ENCODE results near the gene KCNH1. TPM values are rescaled to one million over a fixed set of nuclear protein-coding genes. Genes with fewer than 3 reads are reported as not detected.

Gene KCNH1, protein sequence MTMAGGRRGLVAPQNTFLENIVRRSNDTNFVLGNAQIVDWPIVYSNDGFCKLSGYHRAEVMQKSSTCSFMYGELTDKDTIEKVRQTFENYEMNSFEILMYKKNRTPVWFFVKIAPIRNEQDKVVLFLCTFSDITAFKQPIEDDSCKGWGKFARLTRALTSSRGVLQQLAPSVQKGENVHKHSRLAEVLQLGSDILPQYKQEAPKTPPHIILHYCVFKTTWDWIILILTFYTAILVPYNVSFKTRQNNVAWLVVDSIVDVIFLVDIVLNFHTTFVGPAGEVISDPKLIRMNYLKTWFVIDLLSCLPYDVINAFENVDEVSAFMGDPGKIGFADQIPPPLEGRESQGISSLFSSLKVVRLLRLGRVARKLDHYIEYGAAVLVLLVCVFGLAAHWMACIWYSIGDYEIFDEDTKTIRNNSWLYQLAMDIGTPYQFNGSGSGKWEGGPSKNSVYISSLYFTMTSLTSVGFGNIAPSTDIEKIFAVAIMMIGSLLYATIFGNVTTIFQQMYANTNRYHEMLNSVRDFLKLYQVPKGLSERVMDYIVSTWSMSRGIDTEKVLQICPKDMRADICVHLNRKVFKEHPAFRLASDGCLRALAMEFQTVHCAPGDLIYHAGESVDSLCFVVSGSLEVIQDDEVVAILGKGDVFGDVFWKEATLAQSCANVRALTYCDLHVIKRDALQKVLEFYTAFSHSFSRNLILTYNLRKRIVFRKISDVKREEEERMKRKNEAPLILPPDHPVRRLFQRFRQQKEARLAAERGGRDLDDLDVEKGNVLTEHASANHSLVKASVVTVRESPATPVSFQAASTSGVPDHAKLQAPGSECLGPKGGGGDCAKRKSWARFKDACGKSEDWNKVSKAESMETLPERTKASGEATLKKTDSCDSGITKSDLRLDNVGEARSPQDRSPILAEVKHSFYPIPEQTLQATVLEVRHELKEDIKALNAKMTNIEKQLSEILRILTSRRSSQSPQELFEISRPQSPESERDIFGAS
- total RNA-seq (not detected), total RNA-seq (0 to 0.32 (median 0) reads per million in 29 experiments)
- total RNA-seq (2013) = not detected

DNA sequence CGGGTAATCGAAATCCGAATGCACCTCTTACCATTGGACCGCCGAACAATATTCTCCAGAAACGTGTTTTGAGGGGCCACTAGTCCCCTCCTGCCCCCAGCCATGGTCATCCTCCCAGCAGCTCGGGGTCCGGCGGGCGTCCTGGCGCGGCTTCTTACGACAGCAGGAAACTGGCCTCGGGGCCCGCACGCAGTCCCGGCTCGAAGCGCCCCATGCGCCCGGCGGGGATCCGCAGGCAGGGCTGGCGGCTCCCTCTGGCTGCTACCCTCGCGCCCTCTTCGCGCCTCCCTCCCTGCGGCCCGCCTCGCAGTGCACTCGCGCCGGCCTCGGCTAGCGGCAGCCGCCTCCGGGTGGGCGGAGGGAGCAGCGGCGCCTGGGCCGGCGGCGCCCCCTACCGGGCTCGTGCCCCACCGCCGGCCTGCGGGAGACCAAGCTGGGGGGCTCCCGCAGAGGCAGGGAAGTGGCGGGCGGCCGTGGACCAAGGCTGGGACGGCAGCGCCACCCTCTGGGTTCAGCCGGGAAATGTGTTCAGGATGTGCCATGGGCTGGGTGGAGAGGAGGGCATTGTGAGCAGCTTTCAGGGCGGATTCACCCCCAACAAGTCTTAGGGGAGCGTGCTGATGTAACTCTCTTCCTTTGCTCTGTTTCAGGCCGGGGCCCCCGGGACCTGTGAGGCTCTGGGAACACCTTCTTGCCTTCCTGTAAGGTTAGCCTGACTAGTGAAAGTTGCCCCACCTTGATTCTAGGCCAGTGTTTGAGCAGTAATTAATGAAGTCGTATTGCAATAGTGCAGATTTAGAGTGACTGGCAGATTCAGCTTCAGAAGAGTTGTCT, at the start of gene KCNH1:
Gene KCNH1 (minus strand): TSS at position 313 of the 834 bp plus-strand sequence. CDS start 203 bp downstream, at position 110.
- peak within 1 kb of the TSS; percentile 62 to 69 (median 69) for H3K4me3 Mint-ChIP-seq
- H3K27me3 Mint-ChIP-seq = peaks cover 42 to 56% of the 10 kb centered on the region in 2 donors
- 2% methylated on average over 57 of the region's 61 CpGs for WGBS (ENCODE audit: insufficient coverage)
- Histone ChIP-seq H3K27ac (ENCODE audit: low read length) (no peak within 1 kb of the TSS), H3K27me3 (replicated peaks in 1 of 2; ENCODE audit: control insufficient read depth in 2 of 2, extremely low read depth in 1 of 2, insufficient read depth in 2 of 2, low read length in 1 of 2) (peaks cover 12 to 19% of the 10 kb centered on the region in 2 experiments), H3K4me1 (ENCODE audit: control insufficient read depth in 1 of 2, extremely low read depth in 1 of 2, insufficient read depth in 2 of 2, low read length in 2 of 2) (peaks cover 3 to 17% of the 10 kb centered on the region in 2 experiments), H3K4me3 (ENCODE audit: control insufficient read depth in 1 of 2, extremely low read depth in 1 of 2, low read length in 1 of 2) (peak within 1 kb of the TSS; percentile 47 to 61), H3K9me3 (no peaks in the 10 kb centered on the region), H3K36me3 (ENCODE audit: control insufficient read depth in 2 of 2, extremely low read depth in 1 of 2, insufficient read depth in 1 of 2, low read length in 1 of 2) (no peaks in the 10 kb centered on the region)
- peaks cover 8 to 11% (median 11%) of the 10 kb centered on the region in 3 donors for H3K4me1 Mint-ChIP-seq
- DNase-seq (peak; percentile 50 to 86 (median 69)), ATAC-seq (replicated peaks in 1 of 4) (peak; percentile 86 to 92 (median 90))
- H3K27ac Mint-ChIP-seq = no peak within 1 kb of the TSS
- ChIA-PET POLR2A (no interaction called here), CTCF (interaction anchor here (0.6 to 1.8 kb wide), 13 partner anchors 10 to 760 kb away, joined by 3 to 11 read pairs (median 5); no protein-coding TSS in a partner anchor)
- no peaks in the 10 kb centered on the region for H3K9me3 Mint-ChIP-seq
- no peaks in the 10 kb centered on the region for H3K36me3 Mint-ChIP-seq

GRCh38 chr1:211182746-211183145, 48.8 kb upstream of the KCNH1 start:
- 63% methylated on average over 2 of the region's 2 CpGs for WGBS (ENCODE audit: insufficient coverage)

GRCh38 chr1:211174375-211174774, 40.4 kb upstream of the KCNH1 start:
- no CpG with 5 or more reads among the region's 2 CpGs for WGBS (ENCODE audit: insufficient coverage)
- H3K36me3 ChIP-seq (ENCODE audit: control insufficient read depth in 2 of 2, extremely low read depth in 1 of 2, insufficient read depth in 1 of 2, low read length in 1 of 2) = no peaks in the 10 kb centered on the region

More at GRCh38 chr1:211182746-211183145, 48.8 kb upstream of the KCNH1 start:
- Histone ChIP-seq H3K4me1 (ENCODE audit: control insufficient read depth in 1 of 2, extremely low read depth in 1 of 2, insufficient read depth in 2 of 2, low read length in 2 of 2) (no peaks in the 10 kb centered on the region), H3K4me3 (ENCODE audit: control insufficient read depth in 1 of 2, extremely low read depth in 1 of 2, low read length in 1 of 2) (no peak overlapping the region), H3K36me3 (ENCODE audit: control insufficient read depth in 2 of 2, extremely low read depth in 1 of 2, insufficient read depth in 1 of 2, low read length in 1 of 2) (no peaks in the 10 kb centered on the region), H3K27ac (ENCODE audit: low read length) (no peak overlapping the region), H3K9me3 (no peaks in the 10 kb centered on the region), H3K27me3 (replicated peaks in 1 of 2; ENCODE audit: control insufficient read depth in 2 of 2, extremely low read depth in 1 of 2, insufficient read depth in 2 of 2, low read length in 1 of 2) (no peaks in the 10 kb centered on the region)
- Mint-ChIP-seq H3K4me3 (no peak overlapping the region), H3K36me3 (no peaks in the 10 kb centered on the region), H3K27ac (no peak overlapping the region), H3K27me3 (peaks cover 8 to 9% of the 10 kb centered on the region in 2 donors), H3K4me1 (no peaks in the 10 kb centered on the region), H3K9me3 (no peaks in the 10 kb centered on the region)
- no peak for DNase-seq
- ATAC-seq (replicated peaks in 1 of 4) = no peak
- CTCF ChIA-PET = no interaction called here
- POLR2A ChIA-PET = no interaction called here

DNA sequence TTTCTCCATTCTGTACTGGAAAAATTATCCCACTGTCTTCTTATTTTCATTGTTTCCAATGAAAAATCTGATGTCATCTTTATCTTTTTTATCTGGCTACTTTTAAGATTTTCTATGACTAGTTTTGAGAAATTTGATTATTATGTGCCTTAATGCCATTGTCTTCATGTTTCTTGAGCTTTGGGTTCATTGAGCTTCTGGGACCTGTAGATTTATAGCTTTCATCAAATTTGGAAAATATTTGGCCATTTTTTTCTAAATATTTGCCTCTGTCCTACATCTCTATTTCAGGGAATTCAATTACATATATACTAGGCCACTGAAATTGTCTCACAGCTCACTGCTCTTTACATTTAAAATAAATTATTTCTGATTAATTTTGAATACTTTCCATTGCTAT, 38.7 kb upstream of the KCNH1 start:
- no peak overlapping the region for H3K27ac Mint-ChIP-seq
- H3K36me3 Mint-ChIP-seq = peaks cover 4% of the 10 kb centered on the region
- DNase-seq (no peak), ATAC-seq (replicated peaks in 1 of 4) (no peak)
- no peaks in the 10 kb centered on the region for H3K4me1 Mint-ChIP-seq
- CTCF ChIA-PET = no interaction called here
- Histone ChIP-seq H3K4me1 (ENCODE audit: control insufficient read depth in 1 of 2, extremely low read depth in 1 of 2, insufficient read depth in 2 of 2, low read length in 2 of 2) (no peaks in the 10 kb centered on the region), H3K27ac (ENCODE audit: low read length) (no peak overlapping the region), H3K4me3 (ENCODE audit: control insufficient read depth in 1 of 2, extremely low read depth in 1 of 2, low read length in 1 of 2) (no peak overlapping the region), H3K27me3 (replicated peaks in 1 of 2; ENCODE audit: control insufficient read depth in 2 of 2, extremely low read depth in 1 of 2, insufficient read depth in 2 of 2, low read length in 1 of 2) (peaks cover 0 to 10% of the 10 kb centered on the region in 2 experiments), H3K36me3 (ENCODE audit: control insufficient read depth in 2 of 2, extremely low read depth in 1 of 2, insufficient read depth in 1 of 2, low read length in 1 of 2) (no peaks in the 10 kb centered on the region), H3K9me3 (peaks cover 4% of the 10 kb centered on the region)
- H3K27me3 Mint-ChIP-seq = peaks cover 2 to 16% of the 10 kb centered on the region in 2 donors
- no peak overlapping the region for H3K4me3 Mint-ChIP-seq
- peaks cover 14 to 36% (median 22%) of the 10 kb centered on the region in 3 donors for H3K9me3 Mint-ChIP-seq
- POLR2A ChIA-PET = no interaction called here

More at GRCh38 chr1:211174375-211174774, 40.4 kb upstream of the KCNH1 start:
- Mint-ChIP-seq H3K4me1 (no peaks in the 10 kb centered on the region), H3K36me3 (no peaks in the 10 kb centered on the region), H3K27me3 (peaks cover 6 to 21% of the 10 kb centered on the region in 2 donors), H3K4me3 (no peak overlapping the region), H3K27ac (no peak overlapping the region), H3K9me3 (peaks cover 5 to 26% (median 16%) of the 10 kb centered on the region in 3 donors)
- no peak for ATAC-seq (replicated peaks in 1 of 4)
- POLR2A ChIA-PET = no interaction called here
- no peaks in the 10 kb centered on the region for H3K4me1 ChIP-seq (ENCODE audit: control insufficient read depth in 1 of 2, extremely low read depth in 1 of 2, insufficient read depth in 2 of 2, low read length in 2 of 2)
- DNase-seq = no peak
- H3K9me3 ChIP-seq = peaks cover 4% of the 10 kb centered on the region
- CTCF ChIA-PET = no interaction called here
- no peak overlapping the region for H3K27ac ChIP-seq (ENCODE audit: low read length)
- peaks cover 0 to 3% of the 10 kb centered on the region in 2 experiments for H3K27me3 ChIP-seq (replicated peaks in 1 of 2; ENCODE audit: control insufficient read depth in 2 of 2, extremely low read depth in 1 of 2, insufficient read depth in 2 of 2, low read length in 1 of 2)
- no peak overlapping the region for H3K4me3 ChIP-seq (ENCODE audit: control insufficient read depth in 1 of 2, extremely low read depth in 1 of 2, low read length in 1 of 2)

DNA sequence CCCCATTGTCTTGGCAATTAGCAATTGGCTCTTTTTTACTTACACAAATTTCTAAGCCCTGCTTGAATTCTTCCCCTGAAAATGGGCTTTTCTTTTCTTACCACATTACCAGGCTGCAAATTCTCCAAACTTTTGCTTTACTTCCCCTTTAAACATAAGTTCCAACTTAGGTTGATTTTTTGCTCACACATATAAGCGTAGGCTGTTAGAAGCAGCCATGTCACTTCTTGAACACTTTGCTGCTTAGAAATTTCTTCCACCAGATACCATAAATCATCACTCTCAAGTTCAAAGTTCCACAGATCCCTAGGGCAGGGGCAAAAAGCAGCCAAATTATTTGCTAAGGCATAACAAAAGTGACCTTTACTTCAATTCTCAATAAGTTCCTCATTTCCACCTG, 35.4 kb upstream of the KCNH1 start:
- 100% methylated on average over 1 of the region's 1 CpG for WGBS (ENCODE audit: insufficient coverage)
- H3K4me3 ChIP-seq (ENCODE audit: control insufficient read depth in 1 of 2, extremely low read depth in 1 of 2, low read length in 1 of 2) = no peak overlapping the region
- peaks cover 4% of the 10 kb centered on the region for H3K9me3 ChIP-seq
- Mint-ChIP-seq H3K9me3 (peaks cover 17 to 36% (median 22%) of the 10 kb centered on the region in 3 donors), H3K36me3 (peaks cover 4% of the 10 kb centered on the region), H3K4me1 (no peaks in the 10 kb centered on the region), H3K27ac (no peak overlapping the region), H3K27me3 (peaks cover 12 to 32% of the 10 kb centered on the region in 2 donors), H3K4me3 (no peak overlapping the region)
- DNase-seq = no peak
- no peak overlapping the region for H3K27ac ChIP-seq (ENCODE audit: low read length)
- ChIA-PET POLR2A (no interaction called here), CTCF (no interaction called here)
- ATAC-seq (replicated peaks in 1 of 4) = no peak
- H3K4me1 ChIP-seq (ENCODE audit: control insufficient read depth in 1 of 2, extremely low read depth in 1 of 2, insufficient read depth in 2 of 2, low read length in 2 of 2) = no peaks in the 10 kb centered on the region
- no peaks in the 10 kb centered on the region for H3K36me3 ChIP-seq (ENCODE audit: control insufficient read depth in 2 of 2, extremely low read depth in 1 of 2, insufficient read depth in 1 of 2, low read length in 1 of 2)
- H3K27me3 ChIP-seq (replicated peaks in 1 of 2; ENCODE audit: control insufficient read depth in 2 of 2, extremely low read depth in 1 of 2, insufficient read depth in 2 of 2, low read length in 1 of 2) = peaks cover 0 to 7% of the 10 kb centered on the region in 2 experiments
